HCT116 (cell line): ENCODE results near the gene RTL10. TPM values are rescaled to one million over a fixed set of nuclear protein-coding genes. Genes with fewer than 3 reads are reported as not detected.

Source experiments
- ATAC-seq: fragments of 200-7000 bp; cut with Tn5 transposase; 2 replicates; pipeline ENCODE4 v1.9.1; 2020; ENCODE audit warnings: mild to moderate bottlenecking, moderate library complexity
- BruUV-seq: library from RNA; stranded (reverse); fragments of 400-500 nt; replicated peaks from 2 replicates; lab custom pipeline; 2021; lab: Mats Ljungman, UMichigan
- CTCF ChIA-PET: fragments of 300-600 bp; sonication (Branson Sonifier 250); formaldehyde crosslinking; loops from one replicate; lab custom pipeline; 2021; ENCODE audit warnings: antibody characterized with exemption; lab: Charles Lee
- POLR2A ChIA-PET: fragments of 300-600, 350-600 bp; sonication (Branson Sonifier 250); formaldehyde crosslinking; loops from one replicate; lab custom pipeline; 2021; ENCODE audit warnings: antibody characterized with exemption; lab: Charles Lee
- RAD21 ChIA-PET, 2 experiments: fragments of 300-600 bp; sonication (Branson Sonifier 250); formaldehyde crosslinking; loops; one replicate each; lab custom pipeline; 2023; ENCODE audit warnings: low total read pairs in 2 of 2; ENCODE audit not compliant: uncharacterized antibody in 2 of 2, unreplicated experiment in 2 of 2, low non-redundant PET in 1 of 2; lab: Charles Lee
- DNase-seq: peaks from one replicate; pipeline ENCODE4 v3.0.0-alpha.2; 2010; ENCODE audit warnings: low read depth, low spot score
- H2AFZ ChIP-seq: fragments of 200-600 bp; shearing (Covaris generic), sonication (generic); 2 replicates; pipeline ENCODE4 v1.6.1; 2017; ENCODE audit warnings: low read depth, mixed run types, mixed read lengths, antibody characterized with exemption, low read length; ENCODE audit not compliant: poor library complexity, severe bottlenecking
- H3K27ac ChIP-seq: 2 replicates; pipeline ENCODE4 v1.5.1; 2012; ENCODE audit warnings: low read depth, low read length
- H3K27me3 ChIP-seq: fragments of 200-600 bp; sonication (generic); 2 replicates; pipeline ENCODE4 v1.6.1; 2016; ENCODE audit warnings: mixed run types, low read length, mixed read lengths; ENCODE audit not compliant: insufficient read depth
- H3K36me3 ChIP-seq, 2 experiments: fragments of 200-500 bp in 1 of 2; fragments of 200-600 bp in 1 of 2; sonication (Bioruptor generic) in 1 of 2; sonication (generic) in 1 of 2; 2 replicates each; pipeline versions ENCODE4 v1.5.1 to v1.6.1; 2014 to 2016; ENCODE audit warnings: low read length in 2 of 2, inconsistent platforms in 1 of 2, mixed read lengths in 1 of 2, mixed run types in 1 of 2; ENCODE audit not compliant: insufficient read depth in 2 of 2, control insufficient read depth in 1 of 2
- H3K4me1 ChIP-seq, 2 experiments: fragments of 200-600 bp in 1 of 2; sonication (generic) in 1 of 2; 2 replicates each; pipeline versions ENCODE4 v1.5.1 to v1.6.1; 2012 to 2017; ENCODE audit warnings: low read length in 2 of 2, inconsistent platforms in 1 of 2, mild to moderate bottlenecking in 1 of 2, mixed read lengths in 1 of 2, mixed run types in 1 of 2, moderate library complexity in 1 of 2; ENCODE audit not compliant: insufficient read depth in 2 of 2, control insufficient read depth in 1 of 2
- H3K4me2 ChIP-seq: fragments of 200-600 bp; sonication (generic); 2 replicates; pipeline ENCODE4 v1.6.1; 2017; ENCODE audit warnings: mixed run types, low read length, mixed read lengths
- H3K4me3 ChIP-seq, 2 experiments: fragments of 200-600 bp in 1 of 2; sonication (generic) in 1 of 2; replicated peaks in 1 of 2; 2 replicates each; pipeline ENCODE4 v1.5.1; 2011 to 2016; ENCODE audit warnings: low read length in 2 of 2, control low read depth in 1 of 2, low read depth in 1 of 2, mild to moderate bottlenecking in 1 of 2, mixed read lengths in 1 of 2, mixed run types in 1 of 2
- H3K79me2 ChIP-seq: fragments of 200-600 bp; sonication (generic); 2 replicates; pipeline ENCODE4 v1.6.1; 2017; ENCODE audit warnings: mild to moderate bottlenecking, mixed run types, low read length, moderate library complexity, mixed read lengths; ENCODE audit not compliant: insufficient read depth
- H3K9ac ChIP-seq: fragments of 200-600 bp; sonication (generic); 2 replicates; pipeline ENCODE4 v1.6.1; 2016; ENCODE audit warnings: low read length, mixed read lengths
- H3K9me2 ChIP-seq: fragments of 200-600 bp; sonication (generic), shearing (Covaris generic); 2 replicates; pipeline ENCODE4 v1.6.1; 2017; ENCODE audit warnings: mixed run types, mild to moderate bottlenecking, moderate library complexity; ENCODE audit not compliant: insufficient read depth
- H3K9me3 ChIP-seq, 2 experiments: fragments of 200-500 bp in 1 of 2; fragments of 200-600 bp in 1 of 2; sonication (Bioruptor generic) in 1 of 2; sonication (generic) in 1 of 2; 2 replicates each; pipeline ENCODE4 v1.6.1; 2014 to 2017; ENCODE audit warnings: low read length in 2 of 2, mixed read lengths in 2 of 2, inconsistent platforms in 1 of 2, low read depth in 1 of 2, mild to moderate bottlenecking in 1 of 2, mixed run types in 1 of 2, moderate library complexity in 1 of 2; ENCODE audit not compliant: control insufficient read depth in 1 of 2, insufficient read depth in 1 of 2
- H4K20me1 ChIP-seq: fragments of 200-600 bp; sonication (generic), shearing (Covaris generic); 2 replicates; pipeline ENCODE4 v1.6.1; 2017; ENCODE audit warnings: mixed run types, mild to moderate bottlenecking, moderate library complexity; ENCODE audit not compliant: insufficient read depth
- CBX3 ChIP-seq: IDR thresholded peaks from 2 replicates; pipeline ENCODE4 v1.6.1; 2012; ENCODE audit warnings: low read depth
- CEBPB ChIP-seq: IDR thresholded peaks from 2 replicates; pipeline ENCODE4 v1.6.1; 2012; ENCODE audit warnings: low read depth
- ELF1 ChIP-seq: IDR thresholded peaks from 2 replicates; pipeline ENCODE4 v1.6.1; 2012; ENCODE audit warnings: low read depth, borderline replicate concordance
- JUND ChIP-seq: IDR thresholded peaks from 2 replicates; pipeline ENCODE4 v1.6.1; 2012
- POLR2A ChIP-seq: IDR thresholded peaks from 2 replicates; pipeline ENCODE4 v1.7.0; 2011; ENCODE audit warnings: borderline replicate concordance; ENCODE audit not compliant: insufficient read depth, insufficient read length; ENCODE audit errors: extremely low read depth
- POLR2AphosphoS5 ChIP-seq: IDR thresholded peaks from 2 replicates; pipeline ENCODE4 v1.6.1; 2011; ENCODE audit warnings: mild to moderate bottlenecking, low read depth, low read length, moderate library complexity
- SP1 ChIP-seq: IDR thresholded peaks from 2 replicates; pipeline ENCODE4 v1.6.1; 2012; ENCODE audit warnings: low read depth
- TCF7L2 ChIP-seq: IDR thresholded peaks from 2 replicates; pipeline ENCODE4 v1.7.0; 2011; ENCODE audit warnings: borderline replicate concordance, inconsistent platforms; ENCODE audit not compliant: insufficient read depth, insufficient read length; ENCODE audit errors: extremely low read depth
- YY1 ChIP-seq: IDR thresholded peaks from 2 replicates; pipeline ENCODE4 v1.6.1; 2011; ENCODE audit warnings: low read length, low read depth, moderate library complexity, mild to moderate bottlenecking; ENCODE audit not compliant: insufficient replicate concordance; ENCODE audit errors: extremely low read depth
- ZFX ChIP-seq: fragments of 450-650 bp; IDR thresholded peaks from 2 replicates; pipeline ENCODE4 v1.6.1; 2017
- ZNF274 ChIP-seq: fragments of 200-500 bp; sonication (Bioruptor generic); IDR thresholded peaks from 2 replicates; pipeline ENCODE4 v1.6.1; 2014; ENCODE audit warnings: mild to moderate bottlenecking, low read depth, low read length, inconsistent platforms
- intact Hi-C: fragments of 100-400 bp; cut with micrococcal nuclease; formaldehyde crosslinking; loops from 2 replicates; pipeline ENCODE4 v1.10.0; 2022
- total RNA-seq: library from RNA; stranded (reverse); gene quantifications from one replicate; pipeline ENCODE4 v1.2.1, GENCODE V29; 2021; ENCODE audit not compliant: unreplicated experiment
- TF ChIP-seq, protein P1 (sequence below), 3 experiments: fragments of 200-600 bp in 1 of 3; sonication (generic) in 1 of 3; IDR thresholded peaks in 2 of 3; conservative IDR thresholded peaks in 1 of 3; 2 replicates each; pipeline ENCODE4 v1.5.1; 2012 to 2017; ENCODE audit warnings: low read depth in 2 of 3, low read length in 2 of 3, antibody characterized with exemption in 1 of 3, borderline replicate concordance in 1 of 3, control low read depth in 1 of 3, mild to moderate bottlenecking in 1 of 3, mixed read lengths in 1 of 3, mixed run types in 1 of 3, moderate library complexity in 1 of 3; ENCODE audit not compliant: insufficient read depth in 1 of 3
- TF ChIP-seq, protein P2 (sequence below): IDR thresholded peaks from 2 replicates; pipeline ENCODE4 v1.6.1; 2012; ENCODE audit warnings: low read depth

Gene RTL10
- total RNA-seq, 1 experiment from 2014 or later: 24.6 TPM

DNA sequence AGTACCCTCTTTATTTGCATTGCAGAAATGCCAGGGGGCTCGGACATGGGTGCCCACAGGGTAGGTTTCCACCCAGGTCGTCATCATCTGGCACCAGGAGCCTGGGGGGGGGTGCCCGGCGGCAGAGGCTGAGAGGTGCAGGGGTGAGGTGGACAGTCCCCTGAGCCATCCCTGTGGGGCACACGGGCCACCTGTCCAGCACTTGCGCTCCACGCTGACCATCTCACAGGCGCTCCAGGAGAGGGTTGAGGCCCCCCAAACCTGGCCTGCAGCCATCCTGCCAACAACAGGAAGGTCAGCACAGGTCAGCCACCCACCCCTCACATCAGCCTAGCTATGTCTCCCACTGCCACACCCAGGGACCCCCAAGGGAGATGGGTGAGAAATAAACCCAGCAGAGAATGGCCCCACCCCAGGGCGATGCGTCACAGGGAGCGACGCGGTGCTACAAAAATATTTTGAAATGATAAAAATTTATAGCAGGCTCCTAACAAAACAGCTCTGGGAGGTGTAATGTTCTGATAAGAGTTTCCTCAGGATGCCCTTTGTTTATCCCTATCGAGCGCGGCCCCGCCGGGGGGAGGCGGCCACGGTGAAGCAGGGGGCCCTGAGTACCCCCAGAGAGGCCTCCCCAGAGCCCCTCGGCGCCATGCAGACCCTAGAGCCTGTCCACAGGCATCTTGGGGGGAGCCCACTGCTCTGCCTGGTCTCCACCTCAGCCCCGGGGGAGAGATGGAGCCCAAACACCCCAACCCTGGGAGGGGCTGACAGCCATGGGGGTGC, 21.0 kb upstream of the RTL10 start:
- Histone ChIP-seq H3K4me2 (no peak overlapping the region), H3K79me2 (no peaks in the 10 kb centered on the region), H3K4me1 (peaks cover 5 to 12% of the 10 kb centered on the region in 2 experiments), H3K9me2 (no peaks in the 10 kb centered on the region), H3K36me3 (no peaks in the 10 kb centered on the region), H3K4me3 (no peak overlapping the region), H2AFZ (no peak overlapping the region), H3K9me3 (no peaks in the 10 kb centered on the region), H4K20me1 (no peaks in the 10 kb centered on the region), H3K9ac (no peak overlapping the region), H3K27ac (no peak overlapping the region), H3K27me3 (no peaks in the 10 kb centered on the region)
- TF ChIP-seq SP1: no peak
- no peak for TF ChIP-seq POLR2A
- TF ChIP-seq ZFX: no peak
- TF ChIP-seq, protein P1, sequence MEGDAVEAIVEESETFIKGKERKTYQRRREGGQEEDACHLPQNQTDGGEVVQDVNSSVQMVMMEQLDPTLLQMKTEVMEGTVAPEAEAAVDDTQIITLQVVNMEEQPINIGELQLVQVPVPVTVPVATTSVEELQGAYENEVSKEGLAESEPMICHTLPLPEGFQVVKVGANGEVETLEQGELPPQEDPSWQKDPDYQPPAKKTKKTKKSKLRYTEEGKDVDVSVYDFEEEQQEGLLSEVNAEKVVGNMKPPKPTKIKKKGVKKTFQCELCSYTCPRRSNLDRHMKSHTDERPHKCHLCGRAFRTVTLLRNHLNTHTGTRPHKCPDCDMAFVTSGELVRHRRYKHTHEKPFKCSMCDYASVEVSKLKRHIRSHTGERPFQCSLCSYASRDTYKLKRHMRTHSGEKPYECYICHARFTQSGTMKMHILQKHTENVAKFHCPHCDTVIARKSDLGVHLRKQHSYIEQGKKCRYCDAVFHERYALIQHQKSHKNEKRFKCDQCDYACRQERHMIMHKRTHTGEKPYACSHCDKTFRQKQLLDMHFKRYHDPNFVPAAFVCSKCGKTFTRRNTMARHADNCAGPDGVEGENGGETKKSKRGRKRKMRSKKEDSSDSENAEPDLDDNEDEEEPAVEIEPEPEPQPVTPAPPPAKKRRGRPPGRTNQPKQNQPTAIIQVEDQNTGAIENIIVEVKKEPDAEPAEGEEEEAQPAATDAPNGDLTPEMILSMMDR (IDR thresholded peaks at IDR 0.05 in 2 of 3, conservative IDR thresholded peaks at IDR 0.05 in 1 of 3; ENCODE audit: borderline replicate concordance in 1 of 3, insufficient read depth in 1 of 3, low read depth in 2 of 3, low read length in 2 of 3): no peak
- TF ChIP-seq POLR2AphosphoS5: no peak
- TF ChIP-seq YY1: no peak
- TF ChIP-seq, protein P2, sequence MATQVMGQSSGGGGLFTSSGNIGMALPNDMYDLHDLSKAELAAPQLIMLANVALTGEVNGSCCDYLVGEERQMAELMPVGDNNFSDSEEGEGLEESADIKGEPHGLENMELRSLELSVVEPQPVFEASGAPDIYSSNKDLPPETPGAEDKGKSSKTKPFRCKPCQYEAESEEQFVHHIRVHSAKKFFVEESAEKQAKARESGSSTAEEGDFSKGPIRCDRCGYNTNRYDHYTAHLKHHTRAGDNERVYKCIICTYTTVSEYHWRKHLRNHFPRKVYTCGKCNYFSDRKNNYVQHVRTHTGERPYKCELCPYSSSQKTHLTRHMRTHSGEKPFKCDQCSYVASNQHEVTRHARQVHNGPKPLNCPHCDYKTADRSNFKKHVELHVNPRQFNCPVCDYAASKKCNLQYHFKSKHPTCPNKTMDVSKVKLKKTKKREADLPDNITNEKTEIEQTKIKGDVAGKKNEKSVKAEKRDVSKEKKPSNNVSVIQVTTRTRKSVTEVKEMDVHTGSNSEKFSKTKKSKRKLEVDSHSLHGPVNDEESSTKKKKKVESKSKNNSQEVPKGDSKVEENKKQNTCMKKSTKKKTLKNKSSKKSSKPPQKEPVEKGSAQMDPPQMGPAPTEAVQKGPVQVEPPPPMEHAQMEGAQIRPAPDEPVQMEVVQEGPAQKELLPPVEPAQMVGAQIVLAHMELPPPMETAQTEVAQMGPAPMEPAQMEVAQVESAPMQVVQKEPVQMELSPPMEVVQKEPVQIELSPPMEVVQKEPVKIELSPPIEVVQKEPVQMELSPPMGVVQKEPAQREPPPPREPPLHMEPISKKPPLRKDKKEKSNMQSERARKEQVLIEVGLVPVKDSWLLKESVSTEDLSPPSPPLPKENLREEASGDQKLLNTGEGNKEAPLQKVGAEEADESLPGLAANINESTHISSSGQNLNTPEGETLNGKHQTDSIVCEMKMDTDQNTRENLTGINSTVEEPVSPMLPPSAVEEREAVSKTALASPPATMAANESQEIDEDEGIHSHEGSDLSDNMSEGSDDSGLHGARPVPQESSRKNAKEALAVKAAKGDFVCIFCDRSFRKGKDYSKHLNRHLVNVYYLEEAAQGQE: no peak
- TF ChIP-seq TCF7L2: no peak
- no peak for TF ChIP-seq ELF1
- TF ChIP-seq CBX3: no peak
- no peak for TF ChIP-seq JUND
- no peak for TF ChIP-seq CEBPB
- TF ChIP-seq ZNF274: no peak
- CTCF ChIA-PET: no interaction called here
- RAD21 ChIA-PET: no interaction called here
- ATAC-seq (no peak), DNase-seq (no peak)
- POLR2A ChIA-PET: no interaction called here
- intact Hi-C loops: no loop called here
- BruUV-seq: no TSS peak
